ENCODE results near the gene RNF151.
"Not testable (repeated sequence)": the region's sequence is repeated elsewhere in the genome, so short reads cannot be mapped to it uniquely, and the experiment has no call there.

RNF151 gene

DNA sequence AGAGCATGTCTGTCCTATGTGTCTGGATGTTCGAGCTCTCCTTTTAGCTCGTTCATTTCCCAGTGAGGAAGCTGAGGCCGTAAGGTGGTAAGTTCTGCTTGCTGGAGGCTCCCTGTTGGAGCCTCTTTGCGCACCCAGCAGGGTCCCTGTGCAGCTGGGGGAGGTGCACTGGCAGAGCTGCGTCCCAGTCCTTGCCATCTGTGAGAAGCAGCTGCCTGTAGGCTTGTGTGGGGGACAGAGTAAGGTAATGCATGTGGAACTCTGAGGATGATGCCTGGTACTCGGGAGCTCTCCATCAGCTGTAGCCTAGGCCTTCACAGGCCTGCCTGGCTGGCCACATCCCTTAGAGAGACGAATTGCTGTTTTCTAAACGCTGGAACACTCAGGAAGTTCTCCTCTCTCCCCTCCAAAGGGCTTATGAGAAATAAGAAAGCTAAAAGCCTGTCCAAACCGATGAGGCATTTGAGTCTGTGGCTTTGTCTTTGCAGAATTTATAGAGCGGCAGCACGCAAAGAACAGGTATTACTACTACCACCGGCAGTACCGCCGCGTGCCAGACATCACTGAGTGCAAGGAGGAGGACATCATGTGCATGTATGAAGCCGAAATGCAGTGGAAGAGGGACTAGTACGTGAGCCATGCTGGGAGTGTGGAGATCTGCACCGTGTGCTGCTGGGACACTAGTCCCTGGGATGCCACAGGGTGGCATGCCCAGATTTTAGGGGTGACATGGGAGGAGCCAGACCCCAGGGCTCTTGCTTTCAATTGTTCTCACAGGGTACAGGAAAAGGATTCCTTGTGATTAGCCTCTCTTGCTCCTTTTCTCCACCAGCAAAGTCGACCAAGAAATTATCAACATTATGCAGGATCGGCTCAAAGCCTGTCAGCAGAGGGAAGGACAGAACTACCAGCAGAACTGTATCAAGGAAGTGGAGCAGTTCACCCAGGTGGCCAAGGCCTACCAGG lies 5.7 kb upstream of the RNF151 start:
- DNase-seq = peak; percentile 83

DNA sequence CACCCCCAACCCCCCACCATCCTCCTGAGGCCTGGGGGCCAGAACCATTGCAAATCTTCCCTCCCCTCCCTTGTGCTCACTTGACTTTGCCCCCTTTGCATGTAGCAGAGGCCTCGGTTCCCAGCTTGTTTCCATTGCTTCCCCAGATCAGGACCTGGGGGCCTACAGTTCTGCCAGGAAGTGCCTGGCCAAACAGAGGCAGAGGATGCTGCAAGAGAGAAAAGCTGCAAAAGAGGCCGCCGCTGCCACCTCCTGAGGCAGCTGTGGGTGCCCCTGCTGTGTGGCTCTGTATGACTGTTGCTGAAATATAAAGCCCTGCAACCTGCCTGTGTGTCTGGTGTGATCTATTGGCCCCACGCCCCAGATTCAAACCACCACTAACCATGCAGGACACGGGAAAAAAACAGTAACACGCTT lies 5.0 kb upstream of the RNF151 start:
- DNase-seq = peak; percentile 66

DNA sequence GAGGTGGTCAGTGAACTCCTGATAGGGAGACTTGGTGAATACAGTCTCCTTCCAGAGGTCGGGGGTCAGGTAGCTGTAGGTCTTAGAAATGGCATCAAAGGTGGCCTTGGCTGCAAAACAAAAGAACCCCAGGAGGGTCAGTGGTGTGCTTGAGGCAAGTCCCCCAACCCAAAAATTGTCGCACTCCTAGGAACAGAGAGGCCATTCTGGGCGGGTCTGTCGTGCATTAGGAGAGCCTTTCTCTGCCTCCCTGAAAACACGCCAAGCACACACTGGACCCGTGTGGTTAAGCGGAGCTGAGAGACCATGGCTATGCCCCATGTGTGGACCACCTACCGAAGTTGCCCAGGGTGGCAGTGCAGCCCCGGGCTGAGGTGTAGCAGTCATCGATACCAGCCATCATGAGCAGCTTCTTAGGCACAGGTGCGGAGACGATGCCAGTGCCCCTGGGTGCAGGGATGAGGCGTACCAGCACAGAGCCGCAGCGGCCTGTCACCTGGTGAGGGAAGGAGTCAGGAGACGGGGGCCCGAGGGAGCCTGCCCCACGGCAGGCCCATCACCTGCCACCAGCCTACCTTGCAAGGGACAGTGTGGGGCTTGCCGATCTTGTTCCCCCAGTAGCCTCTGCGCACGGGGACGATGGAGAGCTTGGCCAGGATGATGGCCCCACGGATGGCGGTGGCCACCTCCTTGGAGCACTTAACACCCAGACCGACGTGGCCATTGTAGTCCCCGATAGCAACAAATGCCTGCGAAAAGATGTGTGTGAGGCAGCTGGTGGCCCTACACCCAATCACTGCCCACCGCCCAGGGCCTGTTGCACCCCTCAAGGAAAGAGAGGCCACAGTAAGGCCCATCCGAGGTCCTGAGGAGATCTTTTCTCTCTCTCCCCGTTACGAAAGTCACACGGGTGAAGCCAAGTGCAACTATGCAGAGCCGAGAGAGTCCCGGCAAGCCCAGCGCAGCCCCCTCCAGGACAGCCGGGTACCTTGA lies 4.2 kb upstream of the RNF151 start:
- DNase-seq = not testable (repeated sequence)

DNA sequence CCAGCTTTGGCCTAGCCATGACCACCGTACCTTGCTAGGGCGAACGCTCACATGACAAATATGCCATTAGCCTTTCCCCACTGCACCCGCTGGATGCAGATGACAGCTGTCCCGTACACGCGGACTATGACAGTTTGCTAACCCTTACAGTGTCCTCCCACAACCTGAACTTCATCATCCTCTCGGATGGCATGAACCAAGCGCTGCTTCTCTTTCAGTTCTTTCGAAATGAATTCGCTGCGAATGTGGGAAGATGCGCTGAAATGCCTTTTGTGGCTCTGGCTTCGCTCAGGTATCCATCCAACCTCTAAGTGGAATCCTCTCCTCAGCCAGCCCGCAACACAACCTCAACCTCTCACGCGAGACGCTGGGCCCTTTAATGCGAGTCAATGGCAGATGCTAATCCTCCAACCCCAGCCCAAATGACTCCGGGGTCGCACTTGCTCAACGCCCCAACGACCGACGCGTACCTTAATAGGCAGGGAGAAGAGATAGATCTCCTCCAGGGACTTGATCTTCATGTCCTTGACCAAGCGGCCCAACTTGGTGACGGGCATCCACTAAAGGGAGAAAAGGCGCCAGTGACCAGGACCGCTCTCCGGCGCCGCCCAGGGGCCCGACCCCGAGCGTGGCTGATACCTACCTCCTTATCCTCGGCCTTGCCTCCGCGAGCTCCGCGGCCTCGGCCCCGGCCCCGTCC lies 2.7 kb upstream of the RNF151 start:
- peak; percentile 59 for DNase-seq

GRCh38 chr16:1964506-1965395 lies 1.9 kb upstream of the RNF151 start, which contains the start of gene RPS2:
TSS of gene RPS2 (minus strand) at chr16:1964826. CDS start at chr16:1964625, 201 bp downstream.
- DNase-seq = peak; percentile 98

- DNase-seq = peak; percentile 45
These were observed 1.2 kb upstream of the RNF151 start for GRCh38 chr16:1965396-1966001.

- no peak for DNase-seq
These were observed 1.7 kb downstream of the RNF151 start for GRCh38 chr16:1968146-1968953.

DNA sequence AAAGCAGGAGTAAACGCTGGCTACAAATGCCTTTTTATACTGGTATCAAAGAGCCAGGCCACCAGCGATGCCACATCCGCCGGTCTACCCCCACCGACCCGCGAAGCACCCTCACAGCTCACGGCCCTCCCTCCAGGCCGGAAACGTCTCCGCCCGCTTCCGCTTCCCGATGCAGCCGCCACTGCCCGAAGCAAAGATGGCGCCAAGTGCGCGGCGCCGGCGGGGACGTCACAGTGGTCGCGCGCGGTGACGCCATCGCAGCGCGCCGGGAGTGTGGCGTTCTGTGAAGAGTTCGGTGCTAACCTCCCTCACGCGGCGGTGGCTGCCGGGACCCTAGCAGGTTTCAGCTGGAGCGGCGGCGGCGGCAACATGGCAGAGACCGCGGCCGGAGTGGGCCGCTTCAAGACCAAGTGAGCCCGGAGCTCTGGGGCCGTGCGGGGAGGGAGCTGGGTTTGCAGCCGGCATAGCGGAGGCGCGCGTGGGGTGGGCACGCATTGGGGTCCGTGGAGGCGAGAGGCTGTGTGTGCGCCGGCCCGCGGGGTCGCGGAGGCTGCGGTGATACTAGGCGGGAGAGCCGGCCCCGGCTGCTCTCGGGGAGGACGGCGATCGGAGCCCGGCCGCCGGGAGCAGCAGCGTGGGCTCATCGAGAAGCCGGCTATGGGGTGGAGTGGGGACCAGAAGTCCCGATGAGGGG lies 5.3 kb downstream of the RNF151 start, which contains the start of gene TBL3:
TSS of gene TBL3 (plus strand) at position 258 of the 694 bp plus-strand sequence. CDS start at position 370, 112 bp downstream.
- peak; percentile 97 for DNase-seq

GRCh38 chr16:1972490-1972877 lies 5.8 kb downstream of the RNF151 start:
- peak; percentile 54 for DNase-seq

DNA sequence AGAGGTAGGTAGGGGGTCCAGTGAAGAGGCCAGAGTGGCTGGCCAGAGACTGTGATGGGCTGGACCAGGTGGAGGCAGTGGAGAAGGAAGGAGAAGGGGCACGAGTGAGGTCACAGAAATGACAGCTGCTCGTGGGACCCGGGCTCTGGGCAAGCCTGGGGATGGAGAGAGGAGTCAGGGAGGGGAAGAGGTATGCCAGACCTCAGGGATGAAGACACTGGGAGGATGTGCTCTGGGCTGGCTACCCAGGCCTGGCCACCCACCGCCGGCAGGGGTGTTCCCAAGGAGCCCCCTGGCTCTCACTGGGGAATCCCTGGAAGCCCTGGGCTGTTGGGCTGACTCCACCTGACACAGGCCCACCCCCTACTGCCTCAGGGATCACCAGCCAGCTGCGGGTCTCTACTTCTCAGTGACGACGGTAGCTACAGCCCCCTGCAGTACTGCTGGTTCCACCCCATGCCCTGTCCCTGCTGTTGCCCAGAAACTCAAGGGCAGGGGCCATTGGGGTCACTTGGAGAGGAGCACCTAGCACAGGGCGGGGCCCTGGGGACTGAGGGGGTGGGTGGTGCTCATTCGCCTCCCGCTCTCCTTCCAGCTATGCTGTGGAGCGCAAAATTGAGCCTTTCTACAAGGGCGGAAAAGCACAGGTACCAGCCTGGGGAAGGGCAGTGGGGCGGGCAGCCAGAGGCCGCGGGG lies 7.0 kb downstream of the RNF151 start:
- no peak for DNase-seq

DNA sequence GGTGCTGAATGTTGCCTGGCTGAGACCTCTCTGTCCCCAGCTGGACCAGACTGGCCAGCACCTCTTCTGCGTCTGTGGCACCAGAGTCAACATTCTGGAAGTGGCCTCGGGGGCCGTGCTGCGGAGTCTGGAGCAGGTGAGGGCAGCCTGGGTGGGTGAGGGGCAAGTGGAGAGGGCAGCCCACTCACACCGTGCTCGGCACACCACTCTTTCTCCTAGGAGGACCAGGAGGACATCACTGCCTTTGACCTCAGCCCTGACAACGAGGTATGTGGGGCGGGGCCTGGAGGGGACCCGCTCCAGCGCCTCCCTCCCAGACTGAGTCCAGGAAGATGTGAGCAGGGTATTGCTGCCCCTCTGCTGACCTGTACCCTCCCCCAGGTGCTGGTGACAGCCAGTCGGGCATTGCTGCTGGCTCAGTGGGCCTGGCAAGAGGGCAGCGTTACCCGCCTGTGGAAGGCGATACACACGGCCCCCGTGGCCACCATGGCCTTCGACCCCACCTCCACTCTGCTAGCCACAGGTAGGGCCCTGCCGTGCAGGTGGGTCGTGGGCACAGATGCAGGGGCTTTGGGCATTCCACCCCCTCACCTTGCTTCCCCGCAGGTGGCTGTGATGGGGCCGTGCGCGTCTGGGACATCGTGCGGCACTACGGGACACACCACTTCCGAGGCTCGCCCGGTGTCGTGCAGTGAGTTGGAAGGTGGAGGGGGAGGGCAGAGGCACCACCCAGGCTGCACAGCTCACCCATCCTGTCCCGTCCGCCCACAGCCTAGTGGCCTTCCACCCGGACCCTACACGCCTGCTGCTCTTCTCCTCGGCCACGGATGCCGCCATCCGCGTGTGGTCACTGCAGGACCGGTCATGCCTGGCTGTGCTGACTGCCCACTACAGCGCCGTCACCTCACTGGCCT lies 7.8 kb downstream of the RNF151 start:
- no peak for DNase-seq

GRCh38 chr16:1975432-1976215 lies 9.0 kb downstream of the RNF151 start:
- no peak for DNase-seq

GRCh38 chr16:1976216-1976520 lies 9.5 kb downstream of the RNF151 start:
- DNase-seq = no peak

DNA sequence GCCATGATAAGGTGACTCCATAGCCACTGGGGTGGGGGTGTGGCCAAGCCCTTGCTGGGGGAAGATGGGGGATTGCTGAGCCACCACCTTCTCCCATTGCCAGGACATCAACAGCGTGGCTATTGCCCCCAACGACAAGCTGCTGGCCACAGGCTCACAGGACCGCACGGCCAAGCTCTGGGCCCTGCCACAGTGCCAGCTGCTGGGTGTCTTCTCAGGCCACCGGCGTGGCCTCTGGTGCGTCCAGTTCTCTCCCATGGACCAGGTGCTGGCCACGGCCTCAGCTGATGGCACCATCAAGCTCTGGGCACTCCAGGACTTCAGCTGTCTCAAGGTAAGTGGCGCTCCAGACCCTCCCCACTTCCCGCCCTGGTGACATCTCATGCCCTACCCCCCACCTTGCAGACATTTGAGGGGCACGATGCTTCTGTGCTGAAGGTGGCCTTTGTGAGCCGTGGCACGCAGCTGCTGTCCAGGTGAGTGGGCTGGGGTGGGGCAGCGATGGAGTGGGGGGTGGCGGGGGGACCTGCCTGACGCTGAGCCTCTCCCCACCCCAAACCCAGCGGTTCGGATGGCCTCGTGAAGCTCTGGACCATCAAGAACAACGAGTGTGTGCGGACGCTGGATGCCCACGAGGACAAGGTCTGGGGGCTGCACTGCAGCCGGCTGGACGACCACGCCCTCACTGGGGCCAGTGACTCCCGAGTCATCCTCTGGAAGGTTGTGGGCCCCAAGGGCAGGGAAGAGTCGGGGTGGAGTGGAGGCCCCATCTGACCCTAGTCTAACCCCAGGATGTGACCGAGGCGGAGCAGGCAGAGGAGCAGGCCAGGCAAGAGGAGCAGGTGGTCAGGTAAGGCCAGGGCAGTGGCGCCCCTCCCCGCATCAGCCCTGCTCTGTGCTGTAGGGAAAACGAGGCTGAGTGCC lies 10.6 kb downstream of the RNF151 start:
- DNase-seq = no peak

DNA sequence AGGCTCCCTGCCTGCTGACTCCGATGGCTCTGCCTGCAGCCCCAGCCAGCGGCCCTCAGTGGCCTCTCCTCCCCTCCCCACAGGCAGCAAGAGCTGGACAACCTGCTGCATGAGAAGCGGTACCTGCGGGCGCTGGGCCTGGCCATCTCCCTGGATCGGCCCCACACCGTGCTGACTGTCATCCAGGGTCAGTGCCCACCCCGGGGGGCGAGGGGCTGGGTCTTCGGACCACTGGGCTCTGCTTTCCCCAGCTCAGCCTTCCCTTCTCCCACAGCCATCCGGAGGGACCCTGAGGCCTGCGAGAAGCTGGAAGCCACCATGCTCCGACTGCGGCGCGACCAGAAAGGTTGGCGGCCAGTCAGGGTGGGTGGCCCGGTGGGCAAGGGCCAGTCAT lies 11.2 kb downstream of the RNF151 start:
- DNase-seq = no peak

Measured in DMS53 (cell line).